Stimulated activated CD4-positive, alpha-beta T cell treated with anti-CD3 and anti-CD28 coated beads, Interleukin-15, amount 100 ng/mL, for 1 hour (primary cell): ENCODE data around the gene MAPK8.

Experiments
- DNase-seq, 2 donors: peaks; one replicate each; pipeline ENCODE4 v3.0.0-alpha.2; 2020; ENCODE audit warnings: low read depth in 1 of 2, low spot score in 1 of 2

The MAPK8 gene

GRCh38 chr10:48459270-48460150 lies 153.0 kb downstream of the MAPK8 start:
- no peak for DNase-seq

GRCh38 chr10:48460182-48460581 lies 153.7 kb downstream of the MAPK8 start:
- DNase-seq, result no peak

GRCh38 chr10:48461623-48462481 lies 155.4 kb downstream of the MAPK8 start:
- DNase-seq, result no peak

- no peak for DNase-seq
Observed at GRCh38 chr10:48462482-48463020, 156.1 kb downstream of the MAPK8 start.

- no peak for DNase-seq
Observed at GRCh38 chr10:48463318-48464003, 157.0 kb downstream of the MAPK8 start.

GRCh38 chr10:48464121-48464870 lies 157.8 kb downstream of the MAPK8 start:
- DNase-seq, result no peak

- no peak for DNase-seq
Observed at GRCh38 chr10:48464871-48465736, 158.6 kb downstream of the MAPK8 start.

- DNase-seq, result no peak
Observed at GRCh38 chr10:48465860-48466521, 159.5 kb downstream of the MAPK8 start.

GRCh38 chr10:48466611-48467240 lies 160.2 kb downstream of the MAPK8 start:
- no peak for DNase-seq

- no peak for DNase-seq
Observed at GRCh38 chr10:48467669-48468068, 161.2 kb downstream of the MAPK8 start.

GRCh38 chr10:48468130-48468790 lies 161.8 kb downstream of the MAPK8 start:
- no peak for DNase-seq

GRCh38 chr10:48468866-48469511 lies 162.5 kb downstream of the MAPK8 start:
- DNase-seq, result no peak

GRCh38 chr10:48469516-48470020 lies 163.1 kb downstream of the MAPK8 start:
- DNase-seq, result no peak

GRCh38 chr10:48470115-48470892 lies 163.8 kb downstream of the MAPK8 start:
- no peak for DNase-seq

GRCh38 chr10:48470893-48471805 lies 164.7 kb downstream of the MAPK8 start:
- DNase-seq, result no peak
